Skeletal muscle tissue (tissue), 5 donors: ENCODE measurements around the gene CALD1. TPM values are rescaled to one million over a fixed set of nuclear protein-coding genes. Genes with fewer than 3 reads are reported as not detected.

ENCODE experiments used
- H3K27ac ChIP-seq: one replicate; pipeline ENCODE4 v1.7.0; 2013; ENCODE audit warnings: mild to moderate bottlenecking, low read depth, low read length, inconsistent platforms
- H3K27me3 ChIP-seq, 3 donors: one replicate each; pipeline ENCODE4 v1.7.0; 2013; ENCODE audit warnings: low read length in 3 of 3; ENCODE audit not compliant: control insufficient read depth in 3 of 3, insufficient read depth in 3 of 3
- H3K36me3 ChIP-seq, 3 donors: one replicate each; pipeline ENCODE4 v1.7.0; 2013; ENCODE audit warnings: low read length in 3 of 3; ENCODE audit not compliant: control insufficient read depth in 3 of 3, insufficient read depth in 3 of 3
- H3K4me1 ChIP-seq, 3 donors: one replicate each; pipeline ENCODE4 v1.7.0; 2013; ENCODE audit warnings: low read length in 3 of 3, mild to moderate bottlenecking in 3 of 3; ENCODE audit not compliant: control insufficient read depth in 3 of 3, insufficient read depth in 3 of 3
- H3K4me3 ChIP-seq, 3 donors: one replicate each; pipeline ENCODE4 v1.7.0; 2013; ENCODE audit warnings: low read length in 3 of 3
- H3K9ac ChIP-seq, 3 donors: one replicate each; pipeline ENCODE4 v1.7.0; 2013; ENCODE audit warnings: low read length in 3 of 3, mild to moderate bottlenecking in 3 of 3, moderate library complexity in 2 of 3, low read depth in 1 of 3
- H3K9me3 ChIP-seq, 3 donors: one replicate each; pipeline ENCODE4 v1.7.0; 2013; ENCODE audit warnings: low read length in 3 of 3; ENCODE audit not compliant: control insufficient read depth in 3 of 3
- small RNA-seq: library from RNA; depleted of rRNA; stranded (forward); fragments of <200 nt; gene quantifications from one replicate; pipeline ENCODE3, GENCODE V24; 2014
- total RNA-seq: library from RNA; depleted of rRNA; stranded (reverse); fragments of >200 nt; gene quantifications from one replicate; pipeline ENCODE4 v1.2.3, GENCODE V29; 2014
- donor health status: Osteomylitis.

CALD1 gene
- total RNA-seq, 1 donor from 2014 or later: 89.8 TPM

DNA sequence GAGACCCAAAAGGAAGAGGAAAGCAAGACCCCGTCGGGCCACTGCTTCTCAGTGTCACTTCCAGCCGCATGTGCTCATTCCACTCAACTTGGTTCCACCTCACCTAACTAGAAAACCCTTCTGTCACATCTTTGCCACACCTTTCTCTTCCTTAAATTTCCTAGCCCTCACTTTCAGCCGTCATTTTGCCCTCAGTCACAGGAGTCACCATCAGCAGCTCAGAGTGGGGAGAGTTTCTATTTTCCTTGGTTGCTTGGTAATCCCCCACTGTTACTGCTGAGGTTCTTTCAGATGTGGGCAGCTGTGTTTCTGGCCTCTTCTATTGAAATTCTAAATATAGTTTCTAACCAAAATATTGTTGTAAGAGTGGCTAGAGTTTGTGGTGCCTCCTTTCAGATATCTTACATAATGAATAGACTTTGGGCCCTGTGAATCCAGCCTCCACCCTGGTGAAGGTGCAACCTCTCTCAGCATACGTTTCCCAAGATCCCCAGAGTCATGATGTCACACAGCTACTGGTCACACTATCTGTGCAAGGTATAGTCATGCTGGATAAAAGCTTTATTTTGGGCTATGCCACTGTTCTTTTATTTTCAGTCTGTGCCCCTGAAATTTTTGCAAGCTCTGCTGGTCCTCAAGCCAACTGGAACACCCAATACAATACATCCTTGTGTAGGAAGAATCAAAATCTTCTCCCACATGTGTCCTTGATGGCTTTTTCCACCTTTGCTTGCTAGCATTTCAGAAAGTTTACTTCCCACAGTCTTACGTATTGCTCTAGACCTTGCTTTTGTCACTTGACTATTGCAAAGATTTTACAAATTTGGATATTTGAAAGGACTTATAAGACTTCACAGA lies 216.0 kb downstream of the CALD1 start:
- Histone ChIP-seq H3K9me3 (no peaks in the 10 kb centered on the region), H3K36me3 (peaks cover 0 to 12% (median 8%) of the 10 kb centered on the region in 3 donors), H3K9ac (no peak overlapping the region), H3K27ac (no peak overlapping the region), H3K27me3 (no peaks in the 10 kb centered on the region), H3K4me1 (peaks cover 7 to 11% (median 10%) of the 10 kb centered on the region in 3 donors), H3K4me3 (no peak overlapping the region)

DNA sequence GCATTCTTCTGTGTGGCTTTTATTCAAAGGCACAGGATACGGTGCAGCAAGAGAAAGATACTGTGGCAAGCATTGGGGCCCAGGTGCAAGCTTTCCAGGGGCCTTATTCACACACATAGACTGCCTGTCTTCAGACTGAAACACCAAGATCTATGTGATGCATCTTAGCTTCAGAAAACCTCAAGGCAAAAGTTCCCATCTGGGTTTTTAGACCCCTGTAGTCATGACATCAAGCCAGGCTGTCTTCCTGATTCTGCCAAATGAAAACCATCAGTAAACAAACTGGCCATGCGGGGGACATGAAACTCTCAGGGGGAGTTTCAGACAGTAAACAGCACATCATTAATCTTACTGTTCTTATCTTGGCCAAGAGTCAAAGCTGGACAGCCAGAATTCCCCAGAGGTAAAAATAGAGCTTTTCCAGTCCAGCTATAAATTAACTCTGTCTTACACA lies 216.7 kb downstream of the CALD1 start:
- no peak overlapping the region for H3K27ac ChIP-seq
- peaks cover 7 to 11% (median 10%) of the 10 kb centered on the region in 3 donors for H3K4me1 ChIP-seq
- H3K36me3 ChIP-seq: peaks cover 0 to 12% (median 7%) of the 10 kb centered on the region in 3 donors
- H3K27me3 ChIP-seq: no peaks in the 10 kb centered on the region
- no peaks in the 10 kb centered on the region for H3K9me3 ChIP-seq
- no peak overlapping the region for H3K4me3 ChIP-seq
- no peak overlapping the region for H3K9ac ChIP-seq

DNA sequence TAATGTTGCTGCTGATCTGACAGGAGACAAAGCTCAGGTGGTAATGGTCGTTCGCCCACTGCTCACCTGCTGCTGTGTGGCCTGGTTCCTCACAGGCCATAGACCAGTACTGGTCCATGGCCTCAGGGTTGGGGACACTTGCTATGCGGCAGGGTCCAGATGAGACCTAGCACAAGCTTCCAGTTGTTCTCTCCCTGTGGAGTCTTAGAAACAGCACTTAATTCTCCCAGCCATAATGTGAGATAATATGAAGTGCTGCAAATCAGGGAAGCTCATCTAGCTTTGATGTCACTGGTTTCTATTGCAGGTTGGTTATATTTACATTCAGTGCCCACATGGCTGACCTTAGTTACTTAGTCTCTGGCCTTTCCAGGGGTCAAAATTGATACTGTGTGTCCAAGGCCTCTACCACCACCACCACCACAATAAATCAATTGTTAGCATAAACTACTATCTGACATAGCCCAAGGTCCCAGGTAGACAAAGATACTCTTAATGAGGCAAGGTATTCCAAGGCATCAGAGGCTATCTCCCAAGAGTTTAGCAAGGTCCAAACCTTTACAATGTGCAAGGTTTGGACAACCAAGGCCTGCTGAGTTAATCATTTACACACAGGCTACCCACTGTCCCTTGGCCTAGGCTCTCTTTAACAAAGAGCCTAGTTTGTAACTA lies 217.9 kb downstream of the CALD1 start:
- Histone ChIP-seq H3K27ac (no peak overlapping the region), H3K4me3 (no peak overlapping the region), H3K9me3 (no peaks in the 10 kb centered on the region), H3K4me1 (peaks cover 6 to 7% (median 6%) of the 10 kb centered on the region in 3 donors), H3K36me3 (peaks cover 0 to 12% (median 7%) of the 10 kb centered on the region in 3 donors), H3K9ac (no peak overlapping the region), H3K27me3 (no peaks in the 10 kb centered on the region)

DNA sequence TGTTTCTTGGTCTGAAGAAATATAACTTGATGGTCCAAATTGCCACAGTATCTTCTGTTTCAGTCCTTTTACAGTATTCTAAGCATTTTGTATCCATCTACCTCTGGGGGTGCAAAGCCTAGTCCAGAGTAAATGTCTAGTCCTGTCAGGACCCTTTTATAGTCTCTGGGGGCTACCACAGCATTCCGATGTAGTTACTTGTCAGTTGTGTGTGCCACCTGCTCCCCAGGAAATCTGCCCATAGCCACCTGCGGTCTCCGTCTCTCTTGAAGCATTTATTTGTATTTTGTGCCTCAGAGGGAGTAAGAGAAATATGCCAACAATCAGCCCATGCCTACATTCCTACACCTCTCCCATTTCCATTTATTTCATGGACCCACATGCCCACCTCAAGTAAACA lies 219.7 kb downstream of the CALD1 start:
- H3K4me3 ChIP-seq: no peak overlapping the region
- no peaks in the 10 kb centered on the region for H3K9me3 ChIP-seq
- H3K4me1 ChIP-seq: no peaks in the 10 kb centered on the region
- peaks cover 0 to 12% (median 7%) of the 10 kb centered on the region in 3 donors for H3K36me3 ChIP-seq
- H3K27ac ChIP-seq: no peak overlapping the region
- no peak overlapping the region for H3K9ac ChIP-seq
- H3K27me3 ChIP-seq: no peaks in the 10 kb centered on the region

DNA sequence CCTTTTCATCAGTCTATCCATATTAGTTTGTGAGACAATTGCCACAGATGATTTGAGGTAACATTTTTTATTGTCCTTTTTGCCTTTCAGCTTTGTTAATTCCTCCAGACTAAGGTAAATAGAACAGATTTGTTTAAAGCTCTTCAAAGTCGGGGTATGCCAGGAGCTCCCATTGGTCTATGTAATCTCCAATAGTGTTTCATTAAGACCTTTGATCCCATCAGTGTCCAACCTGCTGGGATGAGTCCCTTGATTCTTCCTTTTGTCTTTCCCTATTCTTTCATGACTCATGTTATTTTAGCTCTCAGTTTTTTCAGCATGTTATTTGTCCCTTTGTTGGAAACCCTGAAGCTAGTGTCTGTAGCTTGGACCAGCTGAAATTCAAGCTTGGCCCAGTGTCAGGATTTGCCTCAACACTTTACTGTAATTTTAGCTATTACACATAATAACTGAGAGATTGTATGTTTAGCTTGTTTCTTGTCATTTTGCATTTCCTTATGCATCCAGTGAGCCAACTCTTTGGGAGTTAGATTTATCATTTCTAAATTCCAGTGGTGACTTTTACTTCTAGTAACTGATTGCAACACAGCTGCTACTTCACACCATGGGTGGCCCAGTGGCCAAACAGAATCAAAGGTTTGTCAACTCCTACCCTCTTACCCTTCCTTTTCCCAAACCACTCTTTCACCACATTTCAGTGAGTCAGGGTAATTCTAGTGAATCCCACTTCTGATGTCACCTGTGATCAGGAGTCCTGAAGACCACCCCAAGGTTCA lies 222.1 kb downstream of the CALD1 start:
- no peak overlapping the region for H3K9ac ChIP-seq
- no peaks in the 10 kb centered on the region for H3K9me3 ChIP-seq
- H3K27me3 ChIP-seq: no peaks in the 10 kb centered on the region
- H3K27ac ChIP-seq: no peak overlapping the region
- no peak overlapping the region for H3K4me3 ChIP-seq
- H3K4me1 ChIP-seq: no peaks in the 10 kb centered on the region
- H3K36me3 ChIP-seq: peaks cover 0 to 7% (median 0%) of the 10 kb centered on the region in 3 donors

DNA sequence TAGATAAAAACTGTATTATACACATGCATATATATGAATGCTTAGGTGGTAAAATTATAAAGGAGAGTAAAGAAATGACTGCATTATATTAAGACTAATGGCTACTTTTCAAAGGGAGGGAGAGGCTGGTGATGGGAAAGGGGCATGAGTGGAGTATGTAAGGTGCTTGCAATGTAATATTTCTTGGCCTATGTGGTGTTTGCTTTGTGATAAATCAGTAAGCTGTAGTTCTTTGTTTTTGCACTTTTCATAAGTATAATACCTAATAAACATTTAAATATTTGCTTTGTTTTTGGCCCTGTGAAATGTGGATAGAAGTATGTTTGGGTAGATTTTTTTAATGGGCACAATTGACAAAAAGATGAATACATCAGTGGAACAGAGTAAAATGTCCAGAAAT lies 232.8 kb downstream of the CALD1 start:
- no peak overlapping the region for H3K4me3 ChIP-seq
- no peaks in the 10 kb centered on the region for H3K27me3 ChIP-seq
- H3K9ac ChIP-seq: no peak overlapping the region
- no peaks in the 10 kb centered on the region for H3K4me1 ChIP-seq
- H3K27ac ChIP-seq: no peak overlapping the region
- H3K36me3 ChIP-seq: no peaks in the 10 kb centered on the region
- peaks cover 0 to 2% (median 0%) of the 10 kb centered on the region in 3 donors for H3K9me3 ChIP-seq

Small RNA genes within 50 kb of the gene (small RNA-seq; reads per million reads assigned to genes)
- not detected for gene TUBB3P2

Other genes with a start within 250 kb of the CALD1 start
- gene AKR1B15, start 230.5 kb upstream of the CALD1 start, total RNA-seq: under 0.01 TPM
- gene BPGM, start 132.8 kb upstream of the CALD1 start, total RNA-seq: 92.9 TPM
- gene AGBL3, start 206.9 kb downstream of the CALD1 start, total RNA-seq: 4.2 TPM